OCI-LY7 (cell line): ENCODE results near the gene ADGRF1. TPM values are rescaled to one million over a fixed set of nuclear protein-coding genes. Genes with fewer than 3 reads are reported as not detected.

Source experiments
- BruUV-seq: library from RNA; stranded (reverse); fragments of 400-500 nt; replicated peaks from 2 replicates; lab custom pipeline; 2021; lab: Mats Ljungman, UMichigan
- CTCF ChIA-PET: fragments of 300-600 bp; sonication (Branson Sonifier 250); formaldehyde crosslinking; loops from one replicate; lab custom pipeline; 2022; ENCODE audit warnings: antibody characterized with exemption; ENCODE audit not compliant: unreplicated experiment; lab: Charles Lee
- POLR2A ChIA-PET: fragments of 300-600 bp; sonication (Branson Sonifier 250); formaldehyde crosslinking; loops from one replicate; lab custom pipeline; 2022; ENCODE audit warnings: antibody characterized with exemption; lab: Charles Lee
- DNase-seq: peaks from one replicate; pipeline ENCODE4 v3.0.0-alpha.2; 2015; ENCODE audit warnings: low spot score
- H2AFZ ChIP-seq: fragments of 200-600 bp; sonication (generic), shearing (Covaris generic); 2 replicates; pipeline ENCODE4 v1.6.1; 2014; ENCODE audit warnings: mild to moderate bottlenecking, antibody characterized with exemption, low read length, moderate library complexity
- H3K27ac ChIP-seq: fragments of 200-600 bp; sonication (generic); 2 replicates; pipeline ENCODE4 v1.5.1; 2014; ENCODE audit warnings: mixed run types, low read depth, mild to moderate bottlenecking, moderate library complexity, low read length, inconsistent platforms; ENCODE audit not compliant: poor library complexity, severe bottlenecking
- H3K36me3 ChIP-seq: fragments of 200-600 bp; sonication (generic); 2 replicates; pipeline ENCODE4 v1.6.1; 2014; ENCODE audit warnings: mild to moderate bottlenecking, antibody characterized with exemption, low read length, moderate library complexity, mixed read lengths; ENCODE audit not compliant: insufficient read depth
- H3K4me1 ChIP-seq: fragments of 200-600 bp; sonication (generic); 2 replicates; pipeline ENCODE4 v1.5.1; 2014; ENCODE audit warnings: mild to moderate bottlenecking, low read length; ENCODE audit not compliant: insufficient read depth, poor library complexity, severe bottlenecking
- H3K4me2 ChIP-seq: fragments of 200-600 bp; sonication (generic); 2 replicates; pipeline ENCODE4 v1.6.1; 2014; ENCODE audit warnings: mild to moderate bottlenecking, low read length
- H3K4me3 ChIP-seq: fragments of 200-600 bp; sonication (generic); 2 replicates; pipeline ENCODE4 v1.5.1; 2014; ENCODE audit warnings: mild to moderate bottlenecking, low read depth, low read length; ENCODE audit not compliant: poor library complexity, severe bottlenecking
- H3K79me2 ChIP-seq: fragments of 200-600 bp; sonication (generic); 2 replicates; pipeline ENCODE4 v1.6.1; 2016; ENCODE audit warnings: low read depth, mild to moderate bottlenecking, low read length, moderate library complexity, mixed read lengths; ENCODE audit not compliant: insufficient read depth
- H3K9me2 ChIP-seq: fragments of 200-600 bp; sonication (generic); 2 replicates; pipeline ENCODE4 v1.6.1; 2016; ENCODE audit warnings: mild to moderate bottlenecking, low read length, mixed read lengths; ENCODE audit not compliant: insufficient read depth
- H3K9me3 ChIP-seq: fragments of 200-600 bp; sonication (generic); 2 replicates; pipeline ENCODE4 v1.6.1; 2014; ENCODE audit warnings: mild to moderate bottlenecking, mixed run types, low read length, mixed read lengths
- H4K20me1 ChIP-seq: fragments of 200-600 bp; sonication (generic); 2 replicates; pipeline ENCODE4 v1.6.1; 2014; ENCODE audit warnings: mild to moderate bottlenecking, antibody characterized with exemption, low read length, moderate library complexity, mixed read lengths; ENCODE audit not compliant: insufficient read depth
- EZH2phosphoT487 ChIP-seq: fragments of 200-600 bp; sonication (generic); IDR thresholded peaks from 2 replicates; pipeline ENCODE4 v1.6.1; 2018; ENCODE audit warnings: low read depth, borderline replicate concordance, mild to moderate bottlenecking, mixed run types, antibody characterized with exemption, low read length, moderate library complexity, mixed read lengths
- intact Hi-C: fragments of 100-400 bp; cut with micrococcal nuclease; formaldehyde crosslinking; loops from one replicate; pipeline ENCODE4 v1.10.0; 2022; ENCODE audit not compliant: unreplicated experiment
- total RNA-seq, 2 experiments: library from RNA; depleted of rRNA in 1 of 2; stranded (reverse); fragments of >200 nt in 1 of 2; shearing (Covaris generic) in 1 of 2; gene quantifications; 2 replicates each; pipeline ENCODE4 v1.2.3, GENCODE V29; 2014 to 2022
- TF ChIP-seq, protein P1 (sequence below): fragments of 200-600 bp; sonication (generic); conservative IDR thresholded peaks from 2 replicates; pipeline ENCODE4 v1.5.1; 2014; ENCODE audit warnings: mild to moderate bottlenecking, antibody characterized with exemption, low read length, moderate library complexity, mixed read lengths

Gene ADGRF1
- total RNA-seq, 2 experiments from 2014 or later = not detected

DNA sequence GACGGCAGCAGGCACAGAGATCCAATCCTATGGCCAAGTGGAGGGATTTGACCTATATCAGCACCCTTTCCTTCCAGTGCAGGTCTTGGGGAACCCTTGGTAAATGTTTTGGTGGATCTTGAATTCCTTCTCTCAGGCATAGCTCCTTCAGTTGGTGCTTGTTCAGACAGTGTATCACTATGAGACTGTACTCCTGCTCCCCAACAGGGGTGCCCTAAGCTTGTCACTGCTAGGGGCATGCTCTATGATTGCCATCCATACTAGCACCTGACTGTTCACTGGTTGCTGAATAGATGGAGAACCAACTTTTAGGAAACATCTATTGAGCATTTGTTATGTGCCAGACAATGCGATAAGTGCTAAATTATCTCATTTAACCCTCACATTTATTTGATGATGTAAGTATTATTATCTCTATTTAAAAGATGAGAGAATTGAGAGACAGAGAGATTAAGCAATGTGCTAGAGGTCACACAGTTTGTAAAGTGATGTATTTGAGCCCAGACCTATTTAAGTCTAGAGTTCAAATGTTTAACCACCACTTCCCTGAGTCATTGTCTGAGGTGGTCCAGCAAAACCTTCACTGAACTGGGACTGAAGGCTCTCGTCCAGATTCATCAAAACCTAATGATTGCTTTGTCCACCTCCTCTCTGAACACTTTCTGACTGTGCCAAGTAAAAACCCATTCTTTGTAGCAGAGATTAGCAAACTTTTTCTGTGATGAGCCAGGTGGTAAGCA lies 34.3 kb downstream of the ADGRF1 start:
- Histone ChIP-seq H4K20me1 (no peaks in the 10 kb centered on the region), H3K4me1 (no peaks in the 10 kb centered on the region), H3K9me2 (no peaks in the 10 kb centered on the region), H3K4me3 (no peak overlapping the region), H3K9me3 (no peaks in the 10 kb centered on the region), H3K27ac (no peak overlapping the region), H3K36me3 (no peaks in the 10 kb centered on the region), H3K4me2 (no peak overlapping the region), H3K79me2 (no peaks in the 10 kb centered on the region), H2AFZ (no peak overlapping the region)
- POLR2A ChIA-PET = no interaction called here
- CTCF ChIA-PET = no interaction called here
- BruUV-seq = no TSS peak
- TF ChIP-seq, protein P1, sequence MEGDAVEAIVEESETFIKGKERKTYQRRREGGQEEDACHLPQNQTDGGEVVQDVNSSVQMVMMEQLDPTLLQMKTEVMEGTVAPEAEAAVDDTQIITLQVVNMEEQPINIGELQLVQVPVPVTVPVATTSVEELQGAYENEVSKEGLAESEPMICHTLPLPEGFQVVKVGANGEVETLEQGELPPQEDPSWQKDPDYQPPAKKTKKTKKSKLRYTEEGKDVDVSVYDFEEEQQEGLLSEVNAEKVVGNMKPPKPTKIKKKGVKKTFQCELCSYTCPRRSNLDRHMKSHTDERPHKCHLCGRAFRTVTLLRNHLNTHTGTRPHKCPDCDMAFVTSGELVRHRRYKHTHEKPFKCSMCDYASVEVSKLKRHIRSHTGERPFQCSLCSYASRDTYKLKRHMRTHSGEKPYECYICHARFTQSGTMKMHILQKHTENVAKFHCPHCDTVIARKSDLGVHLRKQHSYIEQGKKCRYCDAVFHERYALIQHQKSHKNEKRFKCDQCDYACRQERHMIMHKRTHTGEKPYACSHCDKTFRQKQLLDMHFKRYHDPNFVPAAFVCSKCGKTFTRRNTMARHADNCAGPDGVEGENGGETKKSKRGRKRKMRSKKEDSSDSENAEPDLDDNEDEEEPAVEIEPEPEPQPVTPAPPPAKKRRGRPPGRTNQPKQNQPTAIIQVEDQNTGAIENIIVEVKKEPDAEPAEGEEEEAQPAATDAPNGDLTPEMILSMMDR = 0 out of 2 replicates have a peak, but pooled peaks have one; percentile 17
- no peak for TF ChIP-seq EZH2phosphoT487
- intact Hi-C loops = no loop called here
- no peak for DNase-seq

GRCh38 chr6:47005486-47005885 lies 36.6 kb downstream of the ADGRF1 start:
- Histone ChIP-seq H3K4me1 (no peaks in the 10 kb centered on the region), H3K27ac (no peak overlapping the region), H3K9me3 (no peaks in the 10 kb centered on the region), H3K4me2 (no peak overlapping the region), H4K20me1 (no peaks in the 10 kb centered on the region), H3K4me3 (no peak overlapping the region), H2AFZ (no peak overlapping the region), H3K79me2 (no peaks in the 10 kb centered on the region), H3K9me2 (no peaks in the 10 kb centered on the region), H3K36me3 (no peaks in the 10 kb centered on the region)
- no TSS peak for BruUV-seq
- intact Hi-C loops = no loop called here
- CTCF ChIA-PET = no interaction called here
- POLR2A ChIA-PET = no interaction called here
- TF ChIP-seq, protein P1 = no peak
- no peak for TF ChIP-seq EZH2phosphoT487
- DNase-seq = no peak

- Histone ChIP-seq H3K4me1 (no peaks in the 10 kb centered on the region), H3K9me3 (no peaks in the 10 kb centered on the region), H3K36me3 (no peaks in the 10 kb centered on the region), H3K4me3 (no peak overlapping the region), H4K20me1 (no peaks in the 10 kb centered on the region), H3K27ac (no peak overlapping the region), H3K9me2 (no peaks in the 10 kb centered on the region), H3K79me2 (no peaks in the 10 kb centered on the region), H3K4me2 (no peak overlapping the region), H2AFZ (no peak overlapping the region)
- TF ChIP-seq, protein P1 = no peak
- no peak for TF ChIP-seq EZH2phosphoT487
- POLR2A ChIA-PET = no interaction called here
- no TSS peak for BruUV-seq
- CTCF ChIA-PET = no interaction called here
- intact Hi-C loops = no loop called here
- no peak for DNase-seq
Measured at GRCh38 chr6:47004463-47004862, 37.7 kb downstream of the ADGRF1 start.
